ENCODE data around the gene PCNP. TPM values are rescaled to one million over a fixed set of nuclear protein-coding genes. Genes with fewer than 3 reads are reported as not detected.
"Not testable (repeated sequence)": the region's sequence is repeated elsewhere in the genome, so short reads cannot be mapped to it uniquely, and the experiment has no call there.

Gene PCNP
- total RNA-seq, 1 experiment from 2014 or later = 182 TPM

DNA sequence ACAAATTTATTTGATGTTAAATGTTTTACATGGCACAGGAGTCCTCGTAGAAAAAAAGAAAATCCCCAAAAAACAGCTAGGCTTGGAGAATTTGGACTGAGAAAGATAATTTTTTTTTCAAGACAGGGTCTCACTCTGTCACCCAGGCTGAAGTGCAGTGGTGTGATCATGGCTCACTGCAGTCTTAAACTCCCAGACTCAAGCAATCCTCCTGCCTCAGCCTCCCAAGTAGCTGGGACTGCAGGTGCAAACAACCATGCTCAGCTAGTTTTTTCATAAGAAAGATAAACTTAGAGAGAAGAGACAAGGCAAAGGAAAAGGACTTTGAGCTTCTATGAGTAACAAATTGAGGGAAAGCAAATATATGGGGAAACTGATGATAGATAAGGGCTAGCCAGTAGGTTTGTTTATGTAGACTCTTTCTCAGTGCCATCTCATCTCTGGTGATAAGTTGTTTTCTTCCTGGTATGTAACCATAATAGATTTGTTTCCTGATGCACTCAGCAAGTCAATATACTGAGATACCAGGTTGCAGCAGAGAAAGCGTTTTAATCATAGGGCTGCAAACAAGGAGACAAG, 25.4 kb upstream of the PCNP start:
- no peak overlapping the region for H3K27ac ChIP-seq
- H3K27me3 ChIP-seq = no peaks in the 10 kb centered on the region
- H3K36me3 ChIP-seq = no peaks in the 10 kb centered on the region
- DNase-seq = no peak
- no peaks in the 10 kb centered on the region for H3K9me3 ChIP-seq (replicated peaks)
- H3K4me1 ChIP-seq = no peaks in the 10 kb centered on the region
- H3K4me3 ChIP-seq = no peak overlapping the region

GRCh38 chr3:101549473-101549872, 24.5 kb upstream of the PCNP start:
- Histone ChIP-seq H3K27ac (no peak overlapping the region), H3K9me3 (replicated peaks) (no peaks in the 10 kb centered on the region), H3K4me1 (no peaks in the 10 kb centered on the region), H3K27me3 (no peaks in the 10 kb centered on the region), H3K4me3 (no peak overlapping the region), H3K36me3 (no peaks in the 10 kb centered on the region)
- no peak for DNase-seq

- not testable (repeated sequence) for DNase-seq; H3K4me1 ChIP-seq; H3K36me3 ChIP-seq; H3K4me3 ChIP-seq; H3K27ac ChIP-seq; H3K27me3 ChIP-seq; H3K9me3 ChIP-seq (replicated peaks)
Measured at GRCh38 chr3:101551359-101552081, 22.5 kb upstream of the PCNP start.

GRCh38 chr3:101553381-101553780, 20.6 kb upstream of the PCNP start:
- H3K4me3 ChIP-seq = not testable (repeated sequence)

GRCh38 chr3:101556064-101556463, 17.9 kb upstream of the PCNP start:
- no peaks in the 10 kb centered on the region for H3K4me1 ChIP-seq
- no peak overlapping the region for H3K4me3 ChIP-seq
- no peaks in the 10 kb centered on the region for H3K27me3 ChIP-seq
- no peak for DNase-seq
- no peak overlapping the region for H3K27ac ChIP-seq
- H3K36me3 ChIP-seq = no peaks in the 10 kb centered on the region
- no peaks in the 10 kb centered on the region for H3K9me3 ChIP-seq (replicated peaks)

More at GRCh38 chr3:101553381-101553780, 20.6 kb upstream of the PCNP start:
- not testable (repeated sequence) for H3K4me1 ChIP-seq; H3K36me3 ChIP-seq; H3K27ac ChIP-seq; H3K9me3 ChIP-seq (replicated peaks); H3K27me3 ChIP-seq; DNase-seq

DNA sequence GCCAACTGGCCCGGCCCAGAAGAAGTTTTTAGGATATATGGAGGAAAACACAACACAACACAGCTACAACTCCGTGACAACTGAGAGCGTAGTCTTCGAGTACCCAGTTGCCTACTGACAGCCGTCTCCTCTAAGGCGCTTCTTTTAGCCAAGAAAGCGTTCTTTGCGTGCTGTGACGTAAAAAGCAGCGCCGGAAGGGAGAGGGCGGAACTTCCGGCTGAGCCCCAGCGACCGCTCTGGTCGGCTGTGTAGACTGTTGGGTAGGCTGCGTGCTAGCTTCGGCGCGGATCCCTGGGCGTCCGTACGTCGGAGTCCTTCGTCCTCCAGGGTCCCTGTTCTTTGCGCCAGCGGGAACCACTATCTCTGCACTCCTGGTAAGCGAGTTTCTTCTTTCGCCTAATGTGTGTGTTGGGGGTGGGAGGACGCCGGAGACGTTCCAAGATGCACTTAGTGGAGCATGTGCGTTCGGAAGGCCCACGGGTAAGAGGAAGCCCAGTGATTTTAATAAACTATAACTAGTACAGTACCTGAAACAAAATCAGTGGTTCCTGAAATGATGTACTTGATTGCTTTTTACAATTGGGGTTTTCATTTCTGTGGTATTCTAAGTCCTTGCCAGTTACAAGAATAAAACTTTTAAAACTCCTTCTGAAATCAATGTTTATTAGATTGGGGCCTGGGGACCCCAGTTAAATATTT, 12.2 kb upstream of the PCNP start, which contains the start of gene TRMT10C:
Gene TRMT10C (plus strand): TSS at position 239 of the 699 bp plus-strand sequence. CDS start 2,914 bp downstream, outside the sequence.
- peak; percentile 95 to 98 for DNase-seq
- no peaks in the 10 kb centered on the region for H3K27me3 ChIP-seq
- peak within 1 kb of the TSS; percentile 84 for H3K4me3 ChIP-seq
- peaks cover 30% of the 10 kb centered on the region for H3K36me3 ChIP-seq
- H3K27ac ChIP-seq = peak within 1 kb of the TSS; percentile 67
- no peaks in the 10 kb centered on the region for H3K9me3 ChIP-seq (replicated peaks)
- no peaks in the 10 kb centered on the region for H3K4me1 ChIP-seq

DNA sequence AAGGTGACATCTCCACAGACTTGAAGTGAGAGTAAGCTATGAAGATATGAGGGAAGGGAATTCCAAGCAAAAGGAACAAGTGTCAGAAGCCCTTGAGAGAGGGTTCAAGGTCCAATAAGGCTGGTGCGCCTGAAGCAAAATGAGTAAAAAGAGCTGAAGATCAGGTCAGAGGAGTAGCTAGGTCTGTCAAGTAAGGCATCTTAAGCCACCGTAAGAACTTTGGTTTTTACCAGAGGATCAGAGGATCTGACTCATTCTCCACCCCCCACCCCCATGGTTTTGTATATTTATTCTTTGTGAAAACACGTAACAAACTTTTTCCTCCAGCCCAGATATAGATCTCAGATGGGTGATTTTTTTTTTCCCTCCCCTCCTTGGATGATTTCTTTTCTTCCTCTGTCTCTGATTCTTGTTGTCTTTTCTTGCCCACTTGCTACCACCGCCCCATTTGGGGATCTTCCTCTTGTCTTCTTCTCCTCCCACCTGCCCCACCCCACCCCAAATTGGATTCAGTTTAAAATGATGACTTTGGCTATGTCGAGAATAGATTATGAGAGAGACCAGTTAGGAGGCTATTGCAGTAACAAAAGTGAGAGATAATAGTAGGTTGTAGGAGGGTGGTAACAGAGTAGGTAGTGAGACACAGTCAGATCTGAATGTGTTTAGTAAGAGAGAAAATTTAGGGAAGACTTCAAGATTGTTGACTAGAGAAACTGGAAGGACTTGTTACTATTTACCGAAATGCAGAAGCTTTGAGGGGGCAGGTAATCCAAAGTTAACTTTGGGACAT, 6.3 kb upstream of the PCNP start:
- H3K27ac ChIP-seq = no peak overlapping the region
- DNase-seq = no peak

DNA sequence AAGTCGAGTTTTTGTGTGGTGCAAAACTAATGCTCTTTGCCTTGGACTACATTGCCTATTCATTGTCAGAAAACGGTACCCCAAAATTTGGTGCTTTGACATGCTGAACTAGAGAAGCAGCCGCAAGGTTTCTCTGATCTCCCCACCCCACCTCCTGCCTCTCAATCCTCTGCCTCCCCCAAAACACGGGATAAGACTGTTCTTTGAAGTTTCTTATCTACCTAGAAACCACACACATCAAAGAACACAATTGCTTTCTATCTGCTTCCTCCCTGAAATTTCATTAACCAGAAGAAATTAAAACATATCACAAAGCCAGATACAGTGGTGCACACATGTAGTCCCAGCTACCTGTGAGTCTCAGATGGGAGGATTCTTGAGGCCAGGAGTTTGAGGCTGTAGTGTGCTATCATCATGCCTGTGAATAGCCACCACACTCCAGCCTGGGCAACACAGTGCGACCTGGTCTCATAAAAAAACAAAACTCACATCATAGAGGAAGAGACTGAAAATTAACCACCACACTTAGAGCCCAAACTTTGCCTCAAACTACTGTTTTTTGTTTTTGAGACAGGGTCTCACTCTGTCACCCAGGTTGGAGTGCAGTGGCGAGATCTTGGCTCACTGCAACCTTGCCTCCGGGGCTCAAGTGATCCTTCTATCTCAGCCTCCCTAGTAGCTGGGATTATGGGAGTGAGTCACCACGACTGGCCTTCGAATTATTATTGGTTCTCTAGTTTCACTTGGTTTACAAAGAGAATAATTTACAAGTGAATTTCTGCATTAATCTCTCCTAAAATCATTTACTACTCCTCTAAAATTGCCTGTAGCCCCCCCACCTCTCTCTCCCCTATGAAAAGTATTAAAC, 2.7 kb upstream of the PCNP start:
- Histone ChIP-seq H3K27ac (no peak overlapping the region), H3K4me1 (peaks cover 4% of the 10 kb centered on the region; the same call in 1 of the 2 replicates), H3K9me3 (replicated peaks) (no peaks in the 10 kb centered on the region), H3K27me3 (no peaks in the 10 kb centered on the region), H3K36me3 (peaks cover 21% of the 10 kb centered on the region), H3K4me3 (no peak overlapping the region)
- DNase-seq = peak in 1 of 2 experiments; percentile 36

More for the DNA sequence above, 6.3 kb upstream of the PCNP start:
- no peak overlapping the region for H3K4me3 ChIP-seq
- no peaks in the 10 kb centered on the region for H3K27me3 ChIP-seq
- peaks cover 47% of the 10 kb centered on the region for H3K36me3 ChIP-seq
- no peaks in the 10 kb centered on the region for H3K4me1 ChIP-seq
- H3K9me3 ChIP-seq (replicated peaks) = no peaks in the 10 kb centered on the region

GRCh38 chr3:101574388-101575112, 570 bp downstream of the PCNP start:
- Histone ChIP-seq H3K4me3 (peak overlapping the region; percentile 87), H3K4me1 (peaks cover 4% of the 10 kb centered on the region; the same call in 1 of the 2 replicates), H3K27ac (peak overlapping the region; percentile 95), H3K9me3 (replicated peaks) (no peaks in the 10 kb centered on the region), H3K36me3 (peaks cover 29% of the 10 kb centered on the region), H3K27me3 (no peaks in the 10 kb centered on the region)
- DNase-seq = peak; percentile 68 to 78

DNA sequence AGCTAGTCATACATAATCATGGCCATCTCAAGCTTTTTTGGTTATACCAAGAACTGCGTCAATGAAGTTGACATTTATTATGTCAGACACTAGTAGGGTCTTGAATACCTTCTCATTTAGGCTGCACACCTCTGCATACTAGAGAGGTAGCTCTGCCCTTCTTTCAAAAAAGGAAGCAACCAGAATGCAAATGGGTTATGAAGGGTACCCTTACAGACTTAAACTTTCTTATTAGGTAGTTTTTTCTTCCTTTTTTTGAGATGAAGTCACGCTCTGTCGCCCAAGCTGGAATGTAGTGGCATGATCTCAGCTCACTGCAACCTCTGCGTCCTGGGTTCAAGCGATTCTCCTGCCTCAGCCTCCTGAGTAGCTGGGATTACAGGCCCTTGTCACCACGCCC, 3.3 kb downstream of the PCNP start:
- Histone ChIP-seq H3K4me1 (peaks cover 4% of the 10 kb centered on the region; the same call in 1 of the 2 replicates), H3K27me3 (no peaks in the 10 kb centered on the region), H3K36me3 (peaks cover 56% of the 10 kb centered on the region), H3K9me3 (replicated peaks) (no peaks in the 10 kb centered on the region), H3K4me3 (no peak overlapping the region), H3K27ac (no peak overlapping the region)
- DNase-seq = no peak

DNA sequence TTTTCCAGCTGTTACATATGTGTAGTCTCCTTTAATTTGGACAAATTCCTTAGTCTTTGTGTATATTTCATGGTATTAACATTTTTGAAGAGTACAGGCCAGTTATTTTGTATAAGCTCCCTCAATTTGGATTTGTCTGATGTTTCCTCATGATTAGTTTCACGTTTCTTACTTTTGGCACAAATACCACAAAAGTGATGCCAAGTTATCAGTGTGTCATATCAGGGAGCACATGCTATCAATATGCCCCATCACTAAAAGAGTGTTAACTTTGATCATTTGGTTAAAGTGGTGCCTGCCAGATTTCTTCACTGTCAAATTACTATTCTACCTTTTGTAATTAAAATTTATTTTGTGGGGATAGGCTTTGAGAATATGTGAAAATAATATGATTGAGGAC, 14.6 kb downstream of the PCNP start:
- DNase-seq = no peak
- Histone ChIP-seq H3K9me3 (replicated peaks) (no peaks in the 10 kb centered on the region), H3K4me3 (no peak overlapping the region), H3K36me3 (peaks cover 74% of the 10 kb centered on the region), H3K27ac (no peak overlapping the region), H3K4me1 (no peaks in the 10 kb centered on the region), H3K27me3 (no peaks in the 10 kb centered on the region)

GRCh38 chr3:101591071-101591470, 17.1 kb downstream of the PCNP start:
- peaks cover 59% of the 10 kb centered on the region for H3K36me3 ChIP-seq
- no peaks in the 10 kb centered on the region for H3K4me1 ChIP-seq
- no peak overlapping the region for H3K27ac ChIP-seq
- H3K9me3 ChIP-seq (replicated peaks) = no peaks in the 10 kb centered on the region
- no peak for DNase-seq
- no peaks in the 10 kb centered on the region for H3K27me3 ChIP-seq
- no peak overlapping the region for H3K4me3 ChIP-seq

DNA sequence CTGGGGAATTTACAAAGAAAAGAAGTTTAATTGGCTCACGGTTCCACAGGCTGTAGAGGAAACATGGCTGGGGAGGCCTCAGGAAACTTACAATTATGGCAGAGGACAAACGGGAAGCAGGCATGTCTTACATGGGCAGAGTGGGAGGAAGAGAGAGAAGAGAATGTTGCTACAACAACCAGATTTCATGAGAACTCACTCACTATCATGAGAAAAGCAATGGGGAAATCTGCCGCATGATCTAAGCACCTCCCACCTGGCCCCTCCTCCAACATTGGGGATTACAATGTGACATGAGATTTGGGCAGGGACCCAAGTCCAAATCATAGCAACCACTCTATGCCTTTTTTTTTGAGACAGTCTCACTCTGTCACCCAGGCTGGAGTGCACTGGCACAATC, 28.8 kb downstream of the PCNP start:
- Histone ChIP-seq H3K4me3 (no peak overlapping the region), H3K9me3 (replicated peaks) (no peaks in the 10 kb centered on the region; the same call in 1 of the 2 replicates), H3K36me3 (peaks cover 2% of the 10 kb centered on the region; the same call in 1 of the 2 replicates), H3K27me3 (no peaks in the 10 kb centered on the region), H3K27ac (no peak overlapping the region), H3K4me1 (no peaks in the 10 kb centered on the region)
- no peak for DNase-seq
